ENCODE results near the gene RHBDL1. TPM values are rescaled to one million over a fixed set of nuclear protein-coding genes. Genes with fewer than 3 reads are reported as not detected.

Gene RHBDL1
- total and polyA plus RNA-seq, 2 experiments from 2014 or later: 8.4 to 10.1 TPM

DNA sequence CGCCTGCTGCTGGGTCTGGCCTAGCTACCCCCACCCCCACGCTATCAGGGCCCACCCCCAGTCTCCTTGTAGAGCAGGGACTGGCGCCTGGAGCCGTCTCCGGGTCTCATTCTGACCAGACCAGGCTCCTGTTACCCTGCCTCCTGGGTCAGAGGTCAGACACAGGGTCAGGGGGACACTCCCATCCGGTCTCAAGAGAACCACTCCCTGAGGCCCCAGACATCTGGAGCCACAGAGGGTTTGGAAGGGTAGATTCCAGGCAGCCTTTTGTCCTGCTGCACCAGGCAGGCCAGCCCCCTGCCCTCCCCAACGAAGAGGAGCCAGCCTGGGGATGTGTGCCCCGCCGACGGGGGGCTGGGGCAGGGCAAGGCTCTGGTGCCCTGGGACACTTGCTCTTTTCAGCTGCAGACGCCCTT lies 45.6 kb upstream of the RHBDL1 start:
- Histone ChIP-seq H3K36me3 (ENCODE audit: insufficient read depth) (no peaks in the 10 kb centered on the region), H3F3A (replicated peaks; ENCODE audit: low read depth) (no peaks in the 10 kb centered on the region), H3K4me1 (ENCODE audit: insufficient read depth) (peaks cover 13% of the 10 kb centered on the region), H3K9me2 (ENCODE audit: insufficient read depth) (no peaks in the 10 kb centered on the region), H3K79me2 (replicated peaks; ENCODE audit: insufficient read depth) (no peaks in the 10 kb centered on the region; the same call in 1 of the 2 replicates), H3K27me3 (ENCODE audit: insufficient read depth) (no peaks in the 10 kb centered on the region), H3K4me2 (peak overlapping the region; percentile 74), H4K20me1 (replicated peaks; ENCODE audit: insufficient read depth) (no peaks in the 10 kb centered on the region), H3K4me3 (no peak overlapping the region), H2AFZ (no peak overlapping the region), H3K27ac (ENCODE audit: low read depth) (peak overlapping the region; percentile 74; the same call in 1 of the 2 replicates)
- Mint-ChIP-seq H3K27me3 (ENCODE audit: insufficient read depth, low read depth, poor library complexity) (peaks cover 16% of the 10 kb centered on the region), H3K4me3 (no peak overlapping the region), H3K27ac (peak overlapping the region; percentile 89), H3K4me1 (peaks cover 12% of the 10 kb centered on the region), H3K36me3 (ENCODE audit: low read depth) (no peaks in the 10 kb centered on the region; the same call in 2 of the 3 replicates), H3K9me3 (no peaks in the 10 kb centered on the region)
- DNase-seq (ENCODE audit: low spot score): no peak
- peak; percentile 37 for ATAC-seq
- TF ChIP-seq, protein P1, sequence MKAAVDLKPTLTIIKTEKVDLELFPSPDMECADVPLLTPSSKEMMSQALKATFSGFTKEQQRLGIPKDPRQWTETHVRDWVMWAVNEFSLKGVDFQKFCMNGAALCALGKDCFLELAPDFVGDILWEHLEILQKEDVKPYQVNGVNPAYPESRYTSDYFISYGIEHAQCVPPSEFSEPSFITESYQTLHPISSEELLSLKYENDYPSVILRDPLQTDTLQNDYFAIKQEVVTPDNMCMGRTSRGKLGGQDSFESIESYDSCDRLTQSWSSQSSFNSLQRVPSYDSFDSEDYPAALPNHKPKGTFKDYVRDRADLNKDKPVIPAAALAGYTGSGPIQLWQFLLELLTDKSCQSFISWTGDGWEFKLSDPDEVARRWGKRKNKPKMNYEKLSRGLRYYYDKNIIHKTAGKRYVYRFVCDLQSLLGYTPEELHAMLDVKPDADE (IDR thresholded peaks at IDR 0.05): no peak
- TF ChIP-seq POLR2AphosphoS5 (IDR thresholded peaks at IDR 0.05; ENCODE audit: low read depth) (no peak), EZH2 (IDR thresholded peaks at IDR 0.05; ENCODE audit: low read depth, unreplicated experiment) (no peak), CREB1 (CRISPR knock-in tag; IDR thresholded peaks at IDR 0.05; ENCODE audit: low read depth) (no peak), NANOG (IDR thresholded peaks at IDR 0.05; ENCODE audit: borderline replicate concordance) (no peak)
- TF ChIP-seq, protein P2, sequence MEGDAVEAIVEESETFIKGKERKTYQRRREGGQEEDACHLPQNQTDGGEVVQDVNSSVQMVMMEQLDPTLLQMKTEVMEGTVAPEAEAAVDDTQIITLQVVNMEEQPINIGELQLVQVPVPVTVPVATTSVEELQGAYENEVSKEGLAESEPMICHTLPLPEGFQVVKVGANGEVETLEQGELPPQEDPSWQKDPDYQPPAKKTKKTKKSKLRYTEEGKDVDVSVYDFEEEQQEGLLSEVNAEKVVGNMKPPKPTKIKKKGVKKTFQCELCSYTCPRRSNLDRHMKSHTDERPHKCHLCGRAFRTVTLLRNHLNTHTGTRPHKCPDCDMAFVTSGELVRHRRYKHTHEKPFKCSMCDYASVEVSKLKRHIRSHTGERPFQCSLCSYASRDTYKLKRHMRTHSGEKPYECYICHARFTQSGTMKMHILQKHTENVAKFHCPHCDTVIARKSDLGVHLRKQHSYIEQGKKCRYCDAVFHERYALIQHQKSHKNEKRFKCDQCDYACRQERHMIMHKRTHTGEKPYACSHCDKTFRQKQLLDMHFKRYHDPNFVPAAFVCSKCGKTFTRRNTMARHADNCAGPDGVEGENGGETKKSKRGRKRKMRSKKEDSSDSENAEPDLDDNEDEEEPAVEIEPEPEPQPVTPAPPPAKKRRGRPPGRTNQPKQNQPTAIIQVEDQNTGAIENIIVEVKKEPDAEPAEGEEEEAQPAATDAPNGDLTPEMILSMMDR (conservative IDR thresholded peaks at IDR 0.05; ENCODE audit: low read depth in 2 of 2): no peak

DNA sequence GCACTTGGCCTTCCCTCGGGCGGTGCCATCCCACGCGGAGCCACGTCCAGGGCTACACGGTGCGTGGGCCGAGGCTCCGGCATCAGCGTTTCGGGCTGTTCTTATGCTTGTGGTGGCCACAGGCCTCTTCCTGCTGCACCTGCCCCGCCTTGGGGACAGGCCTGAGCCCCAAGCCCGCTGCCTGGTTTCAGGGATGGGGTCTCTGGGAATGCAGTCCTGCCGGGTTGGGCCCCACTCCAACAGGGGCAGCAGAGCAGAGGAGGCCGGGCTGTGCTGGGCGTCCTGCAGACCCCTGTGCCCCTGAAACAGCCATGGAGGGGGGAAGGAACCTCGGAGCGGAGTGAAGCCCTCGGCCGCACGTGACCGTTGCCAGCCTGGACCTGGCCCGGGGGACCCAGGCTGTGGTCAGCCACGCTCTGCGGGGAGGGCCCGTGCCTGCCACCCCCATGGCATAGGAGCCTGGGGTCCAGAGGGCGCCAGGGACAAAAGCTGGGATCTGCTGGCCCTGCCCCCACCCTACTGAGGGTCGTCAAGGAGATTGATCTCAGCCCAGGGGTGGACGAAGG lies 45.1 kb upstream of the RHBDL1 start:
- H3K27ac Mint-ChIP-seq: no peak overlapping the region
- peak; percentile 18 for ATAC-seq
- Histone ChIP-seq H3K36me3 (ENCODE audit: insufficient read depth) (no peaks in the 10 kb centered on the region), H3K27ac (ENCODE audit: low read depth) (0 out of 2 replicates have a peak overlapping the region, but pooled peaks have one; percentile 74), H2AFZ (no peak overlapping the region), H3K9me2 (ENCODE audit: insufficient read depth) (no peaks in the 10 kb centered on the region), H3K27me3 (ENCODE audit: insufficient read depth) (no peaks in the 10 kb centered on the region), H3F3A (replicated peaks; ENCODE audit: low read depth) (no peaks in the 10 kb centered on the region), H3K79me2 (replicated peaks; ENCODE audit: insufficient read depth) (no peaks in the 10 kb centered on the region; the same call in 1 of the 2 replicates), H4K20me1 (replicated peaks; ENCODE audit: insufficient read depth) (no peaks in the 10 kb centered on the region), H3K4me3 (peak overlapping the region; percentile 51; the same call in 1 of the 2 replicates), H3K4me2 (peak overlapping the region; percentile 74), H3K4me1 (ENCODE audit: insufficient read depth) (peaks cover 13% of the 10 kb centered on the region)
- H3K27me3 Mint-ChIP-seq (ENCODE audit: insufficient read depth, low read depth, poor library complexity): peaks cover 16% of the 10 kb centered on the region
- DNase-seq (ENCODE audit: low spot score): no peak
- H3K9me3 Mint-ChIP-seq: no peaks in the 10 kb centered on the region
- no peaks in the 10 kb centered on the region; the same call in 2 of the 3 replicates for H3K36me3 Mint-ChIP-seq (ENCODE audit: low read depth)
- peaks cover 12% of the 10 kb centered on the region for H3K4me1 Mint-ChIP-seq
- H3K4me3 Mint-ChIP-seq: peak overlapping the region; percentile 45; the same call in 1 of the 3 replicates
- TF ChIP-seq STAT1 (IDR thresholded peaks at IDR 0.05; ENCODE audit: unreplicated experiment) (no peak), CREB1 (CRISPR knock-in tag; IDR thresholded peaks at IDR 0.05; ENCODE audit: low read depth) (no peak), EZH2 (IDR thresholded peaks at IDR 0.05; ENCODE audit: low read depth, unreplicated experiment) (no peak), POLR2AphosphoS5 (IDR thresholded peaks at IDR 0.05; ENCODE audit: low read depth) (no peak), ZNF114 (CRISPR knock-in tag; IDR thresholded peaks at IDR 0.05) (no peak)
- TF ChIP-seq, protein P3, sequence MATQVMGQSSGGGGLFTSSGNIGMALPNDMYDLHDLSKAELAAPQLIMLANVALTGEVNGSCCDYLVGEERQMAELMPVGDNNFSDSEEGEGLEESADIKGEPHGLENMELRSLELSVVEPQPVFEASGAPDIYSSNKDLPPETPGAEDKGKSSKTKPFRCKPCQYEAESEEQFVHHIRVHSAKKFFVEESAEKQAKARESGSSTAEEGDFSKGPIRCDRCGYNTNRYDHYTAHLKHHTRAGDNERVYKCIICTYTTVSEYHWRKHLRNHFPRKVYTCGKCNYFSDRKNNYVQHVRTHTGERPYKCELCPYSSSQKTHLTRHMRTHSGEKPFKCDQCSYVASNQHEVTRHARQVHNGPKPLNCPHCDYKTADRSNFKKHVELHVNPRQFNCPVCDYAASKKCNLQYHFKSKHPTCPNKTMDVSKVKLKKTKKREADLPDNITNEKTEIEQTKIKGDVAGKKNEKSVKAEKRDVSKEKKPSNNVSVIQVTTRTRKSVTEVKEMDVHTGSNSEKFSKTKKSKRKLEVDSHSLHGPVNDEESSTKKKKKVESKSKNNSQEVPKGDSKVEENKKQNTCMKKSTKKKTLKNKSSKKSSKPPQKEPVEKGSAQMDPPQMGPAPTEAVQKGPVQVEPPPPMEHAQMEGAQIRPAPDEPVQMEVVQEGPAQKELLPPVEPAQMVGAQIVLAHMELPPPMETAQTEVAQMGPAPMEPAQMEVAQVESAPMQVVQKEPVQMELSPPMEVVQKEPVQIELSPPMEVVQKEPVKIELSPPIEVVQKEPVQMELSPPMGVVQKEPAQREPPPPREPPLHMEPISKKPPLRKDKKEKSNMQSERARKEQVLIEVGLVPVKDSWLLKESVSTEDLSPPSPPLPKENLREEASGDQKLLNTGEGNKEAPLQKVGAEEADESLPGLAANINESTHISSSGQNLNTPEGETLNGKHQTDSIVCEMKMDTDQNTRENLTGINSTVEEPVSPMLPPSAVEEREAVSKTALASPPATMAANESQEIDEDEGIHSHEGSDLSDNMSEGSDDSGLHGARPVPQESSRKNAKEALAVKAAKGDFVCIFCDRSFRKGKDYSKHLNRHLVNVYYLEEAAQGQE (IDR thresholded peaks at IDR 0.05; ENCODE audit: unreplicated experiment): no peak
